C4-2B (cell line): ENCODE measurements around the gene DRP2.

Experiments
- ZFX ChIP-seq: fragments of 450-650 bp; IDR thresholded peaks from 2 replicates; pipeline ENCODE4 v1.6.1; 2017
- TF ChIP-seq, protein P1 (sequence below): fragments of 450-650 bp; conservative IDR thresholded peaks from 2 replicates; pipeline ENCODE4 v1.5.1; 2017; ENCODE audit warnings: mild to moderate bottlenecking

DNA sequence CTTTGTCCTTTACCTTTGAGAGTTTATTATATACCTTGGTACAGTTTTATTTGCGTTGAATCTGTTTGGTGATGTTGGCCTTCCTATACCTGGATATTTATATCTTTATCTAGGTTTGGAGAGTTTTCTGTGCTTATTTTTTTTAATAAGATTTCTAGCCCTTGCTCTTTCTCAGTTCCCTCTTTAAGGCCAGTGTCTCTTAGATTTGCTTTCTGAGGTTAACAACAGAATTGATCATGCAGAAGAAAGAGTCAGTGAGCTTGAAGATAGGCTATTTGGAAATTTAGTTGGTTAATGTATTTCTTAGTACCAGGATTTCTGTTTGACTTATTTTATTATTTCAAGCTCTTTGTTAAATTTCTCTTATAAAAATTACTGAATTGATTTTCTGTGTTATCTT lies 84.2 kb downstream of the DRP2 start:
- TF ChIP-seq, protein P1, sequence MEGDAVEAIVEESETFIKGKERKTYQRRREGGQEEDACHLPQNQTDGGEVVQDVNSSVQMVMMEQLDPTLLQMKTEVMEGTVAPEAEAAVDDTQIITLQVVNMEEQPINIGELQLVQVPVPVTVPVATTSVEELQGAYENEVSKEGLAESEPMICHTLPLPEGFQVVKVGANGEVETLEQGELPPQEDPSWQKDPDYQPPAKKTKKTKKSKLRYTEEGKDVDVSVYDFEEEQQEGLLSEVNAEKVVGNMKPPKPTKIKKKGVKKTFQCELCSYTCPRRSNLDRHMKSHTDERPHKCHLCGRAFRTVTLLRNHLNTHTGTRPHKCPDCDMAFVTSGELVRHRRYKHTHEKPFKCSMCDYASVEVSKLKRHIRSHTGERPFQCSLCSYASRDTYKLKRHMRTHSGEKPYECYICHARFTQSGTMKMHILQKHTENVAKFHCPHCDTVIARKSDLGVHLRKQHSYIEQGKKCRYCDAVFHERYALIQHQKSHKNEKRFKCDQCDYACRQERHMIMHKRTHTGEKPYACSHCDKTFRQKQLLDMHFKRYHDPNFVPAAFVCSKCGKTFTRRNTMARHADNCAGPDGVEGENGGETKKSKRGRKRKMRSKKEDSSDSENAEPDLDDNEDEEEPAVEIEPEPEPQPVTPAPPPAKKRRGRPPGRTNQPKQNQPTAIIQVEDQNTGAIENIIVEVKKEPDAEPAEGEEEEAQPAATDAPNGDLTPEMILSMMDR = no peak
- no peak for TF ChIP-seq ZFX
